Nephron (organoid): ENCODE results near the gene PLRG1.

Source experiments
- H3K27ac Mint-ChIP-seq, 3 experiments: 2 replicates each; pipeline ENCODE4 v1.8.0; 2020; ENCODE audit warnings: mixed read lengths in 3 of 3, mild to moderate bottlenecking in 2 of 3, moderate library complexity in 1 of 3
- H3K27me3 Mint-ChIP-seq: 2 replicates; pipeline ENCODE4 v1.8.0; 2021; ENCODE audit warnings: low read depth, mild to moderate bottlenecking, moderate library complexity, mixed read lengths
- H3K36me3 Mint-ChIP-seq: 2 replicates; pipeline ENCODE4 v1.8.0; 2020; ENCODE audit warnings: low read depth, mixed read lengths
- H3K4me1 Mint-ChIP-seq: 2 replicates; pipeline ENCODE4 v1.8.0; 2020; ENCODE audit warnings: mixed read lengths
- H3K4me3 Mint-ChIP-seq, 3 experiments: 2 replicates each; pipeline ENCODE4 v1.8.0; 2020; ENCODE audit warnings: mild to moderate bottlenecking in 3 of 3, mixed read lengths in 3 of 3, moderate library complexity in 2 of 3
- H3K9me3 Mint-ChIP-seq: 2 replicates; pipeline ENCODE4 v1.8.0; 2020; ENCODE audit warnings: mixed read lengths
- TF ChIP-seq, protein P1 (sequence below), 3 experiments: fragments of 200-600 bp; sonication (generic); IDR thresholded peaks; one replicate each; pipeline ENCODE4 v1.5.0; 2021; ENCODE audit warnings: antibody characterized with exemption in 3 of 3; ENCODE audit not compliant: unreplicated experiment in 3 of 3

Gene PLRG1

DNA sequence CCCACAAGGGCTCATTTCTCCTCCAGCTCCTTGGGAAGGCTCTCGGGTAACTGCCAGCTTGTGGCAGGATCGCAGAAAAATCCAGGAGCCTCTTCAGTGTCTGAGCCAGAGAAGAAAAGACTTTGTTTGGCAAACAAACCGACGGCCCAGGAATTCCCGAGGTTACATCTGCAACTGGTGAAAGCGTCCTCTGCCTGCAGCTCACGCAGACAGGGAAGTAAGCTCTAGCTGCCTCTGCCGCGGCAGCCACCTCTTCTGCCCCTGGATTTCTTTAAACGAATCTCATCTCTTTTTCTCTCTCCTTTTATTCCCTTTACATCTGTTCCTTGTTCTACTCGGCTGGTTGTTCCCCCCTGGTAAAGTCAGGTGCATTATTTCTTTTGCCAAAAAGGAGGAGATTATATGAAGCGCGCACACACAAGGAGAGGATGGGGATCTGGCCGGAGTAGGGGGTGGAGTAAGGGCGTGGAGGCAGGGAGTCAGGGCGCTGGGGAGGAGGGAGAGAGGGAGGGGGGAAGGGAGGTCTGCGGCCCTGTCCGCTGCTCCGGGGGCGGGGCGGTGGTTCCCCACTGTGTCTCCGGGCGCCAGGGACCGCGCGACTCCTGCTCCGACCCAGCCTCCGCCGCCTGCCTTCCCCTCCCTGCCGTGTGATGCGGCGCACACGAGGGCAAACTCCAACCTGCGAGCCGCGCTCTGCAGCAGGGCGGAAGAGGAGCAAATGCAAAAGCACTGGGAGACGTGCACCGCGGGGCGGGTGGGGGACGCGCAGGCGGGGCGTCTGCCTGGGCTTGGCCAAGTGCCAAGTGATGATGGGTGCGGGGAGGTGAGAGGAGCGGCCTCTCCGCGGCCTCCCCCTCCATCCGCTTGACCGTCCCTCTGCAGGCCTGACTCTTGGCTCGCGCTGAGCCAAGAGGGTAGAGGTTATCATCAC lies 58.6 kb downstream of the PLRG1 start, which contains the start of gene DCHS2:
Gene DCHS2, minus strand, starts transcription at position 459 of the 931 bp plus-strand sequence. Its CDS starts 444 bp downstream, at position 15.
- peak within 1 kb of the TSS; percentile 70 to 83 (median 82) for H3K27ac Mint-ChIP-seq
- H3K27me3 Mint-ChIP-seq = peaks cover 71% of the 10 kb centered on the region
- H3K4me1 Mint-ChIP-seq = peaks cover 11% of the 10 kb centered on the region
- H3K9me3 Mint-ChIP-seq = peaks cover 4% of the 10 kb centered on the region
- peak within 1 kb of the TSS; percentile 80 to 88 (median 87) for H3K4me3 Mint-ChIP-seq
- peaks cover 3% of the 10 kb centered on the region for H3K36me3 Mint-ChIP-seq
- TF ChIP-seq, protein P1, sequence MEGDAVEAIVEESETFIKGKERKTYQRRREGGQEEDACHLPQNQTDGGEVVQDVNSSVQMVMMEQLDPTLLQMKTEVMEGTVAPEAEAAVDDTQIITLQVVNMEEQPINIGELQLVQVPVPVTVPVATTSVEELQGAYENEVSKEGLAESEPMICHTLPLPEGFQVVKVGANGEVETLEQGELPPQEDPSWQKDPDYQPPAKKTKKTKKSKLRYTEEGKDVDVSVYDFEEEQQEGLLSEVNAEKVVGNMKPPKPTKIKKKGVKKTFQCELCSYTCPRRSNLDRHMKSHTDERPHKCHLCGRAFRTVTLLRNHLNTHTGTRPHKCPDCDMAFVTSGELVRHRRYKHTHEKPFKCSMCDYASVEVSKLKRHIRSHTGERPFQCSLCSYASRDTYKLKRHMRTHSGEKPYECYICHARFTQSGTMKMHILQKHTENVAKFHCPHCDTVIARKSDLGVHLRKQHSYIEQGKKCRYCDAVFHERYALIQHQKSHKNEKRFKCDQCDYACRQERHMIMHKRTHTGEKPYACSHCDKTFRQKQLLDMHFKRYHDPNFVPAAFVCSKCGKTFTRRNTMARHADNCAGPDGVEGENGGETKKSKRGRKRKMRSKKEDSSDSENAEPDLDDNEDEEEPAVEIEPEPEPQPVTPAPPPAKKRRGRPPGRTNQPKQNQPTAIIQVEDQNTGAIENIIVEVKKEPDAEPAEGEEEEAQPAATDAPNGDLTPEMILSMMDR (IDR thresholded peaks at IDR 0.05; ENCODE audit: unreplicated experiment in 3 of 3) = no peak

DNA sequence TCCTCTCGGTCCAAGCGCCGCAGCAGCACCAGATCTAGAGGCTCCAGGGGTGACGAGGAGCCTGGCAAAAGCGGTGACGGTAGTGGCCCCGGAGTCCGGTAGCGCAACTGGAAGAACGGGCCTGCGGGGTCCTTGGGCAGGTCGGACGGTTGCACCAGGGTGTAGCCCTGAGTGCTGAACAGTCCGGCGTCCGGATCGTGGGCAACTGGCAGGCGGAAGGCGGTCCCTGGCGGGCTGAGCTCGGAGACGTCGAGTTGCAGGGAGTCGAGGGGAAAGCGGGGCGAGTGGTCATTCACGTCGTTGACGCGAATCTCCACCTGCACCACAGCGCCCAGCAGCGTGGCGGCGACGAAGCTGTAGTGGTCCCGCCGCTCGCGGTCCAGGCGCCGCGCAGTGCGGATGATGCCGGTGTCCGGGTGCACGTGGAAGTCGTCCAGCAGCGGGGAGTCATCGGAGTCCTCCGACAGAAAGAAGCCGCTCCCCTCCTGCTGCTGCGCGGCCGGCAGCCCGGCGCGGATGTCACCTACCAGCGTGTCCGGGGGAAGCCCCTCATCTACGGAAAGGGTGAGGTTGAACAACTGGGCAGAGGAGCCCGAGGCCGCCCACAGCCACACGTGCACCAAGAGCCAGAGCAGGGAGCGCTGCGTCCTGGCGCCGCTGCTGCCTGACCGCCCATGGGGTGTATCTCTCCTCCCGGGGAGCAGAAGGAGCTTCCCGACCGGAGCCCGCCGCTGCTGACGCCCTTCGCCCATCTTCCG lies 59.4 kb downstream of the PLRG1 start:
- peaks cover 4% of the 10 kb centered on the region for H3K9me3 Mint-ChIP-seq
- peak overlapping the region; percentile 80 to 88 (median 87) for H3K4me3 Mint-ChIP-seq
- peaks cover 11% of the 10 kb centered on the region for H3K4me1 Mint-ChIP-seq
- peaks cover 3% of the 10 kb centered on the region for H3K36me3 Mint-ChIP-seq
- TF ChIP-seq, protein P1 (IDR thresholded peaks at IDR 0.05; ENCODE audit: unreplicated experiment in 3 of 3) = no peak
- peak overlapping the region; percentile 70 to 83 (median 82) for H3K27ac Mint-ChIP-seq
- peaks cover 67% of the 10 kb centered on the region for H3K27me3 Mint-ChIP-seq

DNA sequence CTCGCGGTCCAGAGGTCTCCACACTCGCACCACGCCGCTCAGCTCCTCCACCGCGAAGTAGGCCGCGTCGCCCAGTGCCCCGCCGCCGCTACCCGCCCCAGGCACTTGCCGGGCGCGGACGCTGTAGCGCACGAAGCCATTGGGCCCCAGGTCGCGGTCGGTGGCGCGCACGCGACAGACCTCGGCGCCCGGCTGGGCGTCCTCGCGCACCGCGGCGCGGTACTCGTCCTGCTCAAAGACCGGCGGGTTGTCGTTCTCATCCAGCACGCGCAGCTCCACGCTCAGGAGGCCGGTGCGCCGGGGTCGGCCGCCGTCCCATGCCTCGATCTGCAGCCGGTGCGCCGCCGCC lies 60.0 kb downstream of the PLRG1 start:
- H3K4me3 Mint-ChIP-seq = peak overlapping the region; percentile 80 to 88 (median 87)
- H3K9me3 Mint-ChIP-seq = peaks cover 4% of the 10 kb centered on the region
- peaks cover 3% of the 10 kb centered on the region for H3K36me3 Mint-ChIP-seq
- TF ChIP-seq, protein P1 (IDR thresholded peaks at IDR 0.05; ENCODE audit: unreplicated experiment in 3 of 3) = no peak
- peaks cover 11% of the 10 kb centered on the region for H3K4me1 Mint-ChIP-seq
- H3K27me3 Mint-ChIP-seq = peaks cover 67% of the 10 kb centered on the region
- H3K27ac Mint-ChIP-seq = peak overlapping the region in 1 of 3 experiments; percentile 70

DNA sequence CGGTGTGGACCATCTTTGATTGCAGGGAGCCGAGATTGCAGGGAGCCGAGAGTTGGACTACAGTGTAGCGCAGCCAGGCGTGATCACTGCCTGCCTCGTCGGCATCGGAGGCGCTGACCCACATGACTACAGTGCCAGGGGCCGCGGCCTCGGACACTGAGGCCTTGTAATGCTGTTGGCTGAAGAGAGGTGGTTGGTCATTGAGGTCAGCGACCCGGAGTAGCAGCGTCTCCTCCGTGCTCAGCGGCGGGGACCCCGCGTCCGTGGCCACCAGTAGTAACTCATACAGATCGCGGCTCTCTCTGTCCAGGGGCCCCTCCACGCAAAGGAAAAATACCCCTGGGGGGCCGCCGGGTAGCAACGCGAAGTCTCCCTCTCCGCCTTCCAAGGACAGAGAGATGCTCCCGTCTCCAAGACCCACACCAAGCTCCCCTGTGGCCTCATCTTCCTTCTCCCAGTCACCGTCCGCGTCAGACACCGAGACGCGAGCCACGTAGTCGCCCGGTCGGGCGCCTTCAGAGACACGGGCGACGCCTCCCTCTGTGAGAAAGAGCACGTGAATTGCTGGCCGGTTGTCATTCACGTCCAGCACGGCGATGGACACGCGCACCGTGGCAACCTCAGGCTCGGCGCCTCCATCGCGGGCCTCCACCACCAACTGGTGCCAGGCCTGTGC lies 60.5 kb downstream of the PLRG1 start:
- H3K36me3 Mint-ChIP-seq = peaks cover 3% of the 10 kb centered on the region
- H3K4me1 Mint-ChIP-seq = peaks cover 11% of the 10 kb centered on the region
- H3K27ac Mint-ChIP-seq = no peak overlapping the region
- TF ChIP-seq, protein P1 (IDR thresholded peaks at IDR 0.05; ENCODE audit: unreplicated experiment in 3 of 3) = no peak
- H3K9me3 Mint-ChIP-seq = peaks cover 4% of the 10 kb centered on the region
- H3K4me3 Mint-ChIP-seq = no peak overlapping the region
- peaks cover 67% of the 10 kb centered on the region for H3K27me3 Mint-ChIP-seq

DNA sequence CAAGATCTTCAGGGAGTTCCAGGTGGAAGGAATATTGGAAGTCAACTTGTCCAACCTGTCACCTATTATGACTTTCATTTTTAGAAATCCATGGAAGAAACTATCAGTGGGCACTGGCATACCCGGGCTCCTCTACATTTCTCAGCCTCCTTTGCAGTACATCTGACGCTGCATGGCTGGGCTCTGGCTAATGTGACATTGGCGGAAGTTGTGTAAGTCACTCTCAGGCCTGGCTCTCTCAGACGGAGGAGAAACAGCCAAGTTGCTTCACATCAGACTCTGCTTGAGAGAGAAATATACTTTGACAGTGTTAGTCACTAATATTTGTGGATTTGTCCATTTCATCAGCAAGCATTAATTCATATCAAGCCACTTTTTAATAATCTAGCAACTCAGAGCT lies 63.1 kb downstream of the PLRG1 start:
- Mint-ChIP-seq H3K27me3 (peaks cover 44% of the 10 kb centered on the region), H3K36me3 (peaks cover 3% of the 10 kb centered on the region), H3K9me3 (peaks cover 4% of the 10 kb centered on the region), H3K27ac (no peak overlapping the region), H3K4me1 (peaks cover 8% of the 10 kb centered on the region), H3K4me3 (peak overlapping the region in 2 of 3 experiments; percentile 54 to 73)
- TF ChIP-seq, protein P1 (IDR thresholded peaks at IDR 0.05; ENCODE audit: unreplicated experiment in 3 of 3) = no peak
